GM15510 (cell line): ENCODE data around the gene EXOC1L.

Experiments used
- POLR2A ChIP-seq: IDR thresholded peaks from 3 replicates; pipeline ENCODE4 v1.6.1; 2011; ENCODE audit warnings: borderline replicate concordance; ENCODE audit not compliant: insufficient read length; ENCODE audit errors: extremely low read depth

The EXOC1L gene

DNA sequence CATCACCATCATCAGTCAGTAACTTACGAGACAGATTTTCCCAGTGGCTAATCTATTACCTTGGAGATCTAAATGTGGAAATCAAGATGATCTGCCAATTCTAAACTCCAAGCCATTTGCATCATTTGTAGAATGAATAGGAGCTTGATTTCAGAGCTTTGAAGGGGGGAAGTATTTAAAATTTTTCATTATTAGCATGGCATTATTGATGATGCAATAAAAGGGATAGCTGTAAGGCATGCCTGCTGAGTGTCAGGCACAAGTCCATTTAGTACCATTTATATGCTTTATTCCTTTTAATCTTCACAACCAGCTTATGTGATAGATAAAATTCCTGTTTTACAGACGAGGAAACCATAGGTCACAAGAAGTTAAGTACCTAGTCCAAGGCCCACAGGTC, 5.3 kb downstream of the EXOC1L start:
- TF ChIP-seq POLR2A = no peak

DNA sequence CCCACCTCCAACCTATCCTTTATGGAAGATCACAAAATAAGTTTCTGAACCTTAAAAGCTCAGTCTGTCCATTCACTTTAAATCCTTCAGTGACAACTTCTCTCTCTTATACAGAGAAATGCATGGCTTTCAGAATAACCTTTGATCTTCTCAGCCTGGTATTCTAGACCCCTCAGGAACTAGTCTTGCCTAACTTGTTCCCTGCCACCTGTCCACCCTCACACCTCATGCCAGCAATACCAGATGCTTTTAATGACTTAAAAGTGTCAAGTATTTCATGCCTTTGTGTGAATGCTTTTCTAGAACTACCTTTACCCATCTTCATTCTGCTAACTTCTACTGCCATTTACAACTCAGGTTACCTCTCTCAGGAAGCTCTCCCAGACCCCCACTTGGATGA, 7.4 kb downstream of the EXOC1L start:
- TF ChIP-seq POLR2A = no peak

DNA sequence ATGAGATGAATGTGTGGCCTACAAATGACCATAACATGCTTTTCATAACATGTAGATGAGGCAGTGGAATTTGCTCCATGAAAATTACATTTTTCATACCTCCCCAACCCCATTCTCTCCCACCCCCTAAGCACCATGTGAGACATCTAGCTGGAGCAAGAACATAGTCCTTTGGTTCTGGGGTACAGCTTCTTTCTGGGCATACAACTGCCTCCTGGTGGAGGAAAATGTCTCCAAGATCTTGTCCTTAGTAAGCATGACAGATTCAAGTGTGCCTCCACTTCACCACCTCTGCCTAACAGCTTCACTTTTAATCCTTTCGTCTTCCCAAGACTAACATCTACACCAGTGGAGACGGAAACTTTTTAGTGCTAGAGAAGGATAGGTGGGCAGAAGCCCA, 8.0 kb downstream of the EXOC1L start:
- TF ChIP-seq POLR2A = no peak

DNA sequence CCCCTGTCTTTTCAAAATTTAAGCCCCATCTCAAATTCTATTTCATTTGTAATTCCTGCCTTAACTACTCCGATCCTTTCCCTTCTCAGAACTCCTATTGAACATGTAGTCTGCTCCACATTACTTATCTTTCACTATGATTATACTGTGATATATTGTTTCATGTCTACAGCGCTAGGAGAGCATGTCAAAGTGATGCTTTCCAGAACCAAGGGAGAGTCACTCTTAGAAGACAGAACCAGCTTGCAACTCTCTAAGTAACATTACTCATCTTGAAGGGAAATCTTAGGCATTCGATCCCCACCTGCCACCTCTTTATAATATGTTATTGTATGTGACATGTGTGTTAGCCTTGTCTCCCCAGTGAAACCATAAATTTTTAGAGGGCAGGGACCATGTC, 10.5 kb downstream of the EXOC1L start:
- no peak for TF ChIP-seq POLR2A

DNA sequence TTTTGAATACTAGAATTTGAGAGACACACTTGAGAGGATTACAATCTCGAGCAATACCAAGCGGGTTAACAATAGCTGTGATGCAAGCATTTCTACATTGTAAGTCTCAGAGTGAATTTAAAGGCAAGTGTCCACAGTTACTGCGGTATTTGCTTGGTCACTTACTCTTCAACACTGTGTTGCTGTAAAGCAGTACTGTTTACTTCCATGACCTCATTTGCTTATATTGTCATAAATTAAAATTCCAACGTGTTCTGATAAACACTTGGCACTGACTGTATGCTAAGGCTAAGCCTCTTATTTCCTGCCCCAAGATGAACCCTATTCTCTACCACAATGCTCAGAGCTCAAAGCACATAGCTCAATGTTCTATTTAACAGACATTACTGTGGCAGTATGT, 11.1 kb downstream of the EXOC1L start:
- no peak for TF ChIP-seq POLR2A

DNA sequence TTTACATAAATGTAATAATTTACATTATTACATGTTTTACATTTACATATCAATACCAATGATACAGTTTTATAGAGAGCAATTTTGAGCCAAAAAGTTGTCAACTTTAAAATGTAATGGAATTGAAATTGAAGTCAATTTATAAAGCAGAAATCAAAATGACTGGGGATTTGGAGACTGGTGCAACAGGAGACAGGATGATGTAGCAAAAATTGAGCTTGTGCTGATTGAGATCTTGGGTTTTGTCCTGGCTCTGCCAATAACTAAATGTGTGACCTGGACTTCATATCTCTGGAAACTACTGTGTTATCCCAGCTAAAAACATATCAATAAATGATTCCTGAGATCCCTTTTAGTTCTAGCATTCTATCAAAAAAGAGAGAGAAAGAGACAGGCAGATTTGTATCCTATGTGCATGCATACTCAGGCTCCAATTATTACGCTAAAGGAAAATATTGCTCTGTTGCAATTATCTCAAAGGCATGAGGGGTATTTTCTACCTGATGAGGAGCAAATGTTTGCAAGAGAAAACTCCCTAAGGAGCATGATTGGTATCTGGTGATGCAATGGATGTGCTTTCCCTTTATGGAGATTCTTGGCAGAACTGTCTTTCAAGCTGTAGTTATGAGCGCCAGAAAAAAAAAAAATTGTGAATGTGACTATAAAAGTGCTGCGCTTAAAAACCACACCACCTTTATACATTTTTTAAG, 14.7 kb downstream of the EXOC1L start:
- no peak for TF ChIP-seq POLR2A

DNA sequence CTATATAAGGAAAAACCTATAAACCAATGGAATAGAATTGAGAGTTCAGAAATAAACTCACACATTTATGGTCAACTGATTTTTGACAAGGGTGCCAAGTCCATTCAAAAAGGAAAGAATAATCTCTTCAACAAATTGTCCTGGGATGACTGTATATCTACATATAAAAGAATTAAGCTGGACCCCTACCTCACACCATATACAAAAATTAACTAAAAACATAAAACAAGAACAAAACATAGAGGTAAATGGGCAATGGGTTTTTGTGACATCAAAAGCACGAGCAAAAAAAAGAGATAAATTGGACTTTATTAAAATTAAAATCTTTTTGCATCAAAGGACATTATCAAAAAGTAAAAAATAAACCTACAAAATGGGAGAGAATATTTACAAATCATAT, 18.3 kb downstream of the EXOC1L start:
- TF ChIP-seq POLR2A = no peak

DNA sequence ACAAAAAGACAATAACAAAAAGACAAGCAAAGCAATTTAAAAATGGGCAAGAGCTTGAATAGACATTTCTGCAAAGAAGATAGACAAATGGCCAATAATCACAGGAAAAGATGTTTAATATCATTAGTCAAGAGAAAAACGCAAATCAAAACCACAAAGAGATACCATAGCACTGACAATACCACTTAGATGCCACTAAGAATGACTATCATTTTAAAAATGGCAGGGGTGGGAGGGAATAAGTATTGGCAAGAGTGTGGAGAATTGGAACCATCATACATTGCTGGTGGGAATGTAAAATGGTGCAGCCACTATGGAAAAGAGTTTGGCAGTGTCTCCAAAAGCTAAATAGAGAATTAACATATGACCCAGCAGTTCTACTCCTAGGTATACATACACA, 18.8 kb downstream of the EXOC1L start:
- no peak for TF ChIP-seq POLR2A

DNA sequence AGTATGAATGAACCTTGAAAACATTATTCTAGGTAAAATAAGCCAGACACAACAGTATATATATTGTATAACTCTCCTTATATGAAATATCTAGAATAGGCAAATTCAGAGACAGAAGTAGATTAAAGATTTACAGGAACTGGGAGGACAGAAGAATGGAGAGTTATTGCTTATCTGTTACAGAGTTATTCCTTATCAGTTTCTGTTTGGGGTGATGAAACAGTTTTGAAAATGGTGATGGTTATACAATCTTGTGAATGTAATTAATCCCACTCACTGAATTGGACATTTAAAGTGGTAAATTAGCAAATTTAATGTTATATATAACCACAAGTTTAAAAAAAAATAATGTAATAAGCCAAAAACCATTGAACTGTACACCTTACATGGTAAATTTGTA, 19.4 kb downstream of the EXOC1L start:
- TF ChIP-seq POLR2A = no peak

DNA sequence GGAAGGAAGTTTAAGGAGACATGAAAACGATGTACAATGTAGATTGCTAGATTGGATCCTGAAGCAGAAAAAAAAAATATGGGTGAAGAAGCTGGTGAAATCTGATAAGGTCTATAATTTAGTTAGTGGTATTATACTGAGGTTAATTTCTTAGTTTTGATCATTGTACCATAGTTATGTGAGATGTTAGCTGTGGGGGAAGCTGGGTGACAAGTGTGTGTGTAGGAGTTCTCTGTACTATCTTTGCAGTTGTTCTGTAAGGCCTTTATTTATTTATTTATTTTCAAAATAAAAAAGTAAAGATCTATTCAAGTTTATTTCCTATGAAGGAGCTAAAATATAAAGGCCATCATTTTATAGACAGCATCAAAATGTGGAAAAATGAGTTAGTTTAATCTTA, 21.4 kb downstream of the EXOC1L start:
- no peak for TF ChIP-seq POLR2A

DNA sequence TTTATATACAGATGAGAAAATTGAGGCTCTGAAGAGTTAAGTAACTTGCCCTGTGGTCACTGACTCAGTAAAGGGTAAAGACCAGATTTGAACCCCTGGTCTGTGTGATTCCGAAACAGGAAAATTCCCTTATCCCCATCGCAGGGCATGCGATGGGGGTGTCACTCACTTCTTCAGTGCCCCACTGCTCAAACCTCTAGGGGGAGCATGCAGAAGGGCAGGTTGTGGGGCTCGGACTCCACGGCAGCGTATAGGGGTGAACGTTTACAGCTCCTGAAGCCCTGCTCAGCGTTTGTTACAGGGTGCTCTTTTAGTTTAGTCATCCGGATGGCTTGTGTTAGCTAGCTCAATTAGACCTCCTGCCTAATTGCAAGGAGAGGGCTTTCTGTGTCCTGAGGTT, 30.1 kb downstream of the EXOC1L start:
- TF ChIP-seq POLR2A = no peak

DNA sequence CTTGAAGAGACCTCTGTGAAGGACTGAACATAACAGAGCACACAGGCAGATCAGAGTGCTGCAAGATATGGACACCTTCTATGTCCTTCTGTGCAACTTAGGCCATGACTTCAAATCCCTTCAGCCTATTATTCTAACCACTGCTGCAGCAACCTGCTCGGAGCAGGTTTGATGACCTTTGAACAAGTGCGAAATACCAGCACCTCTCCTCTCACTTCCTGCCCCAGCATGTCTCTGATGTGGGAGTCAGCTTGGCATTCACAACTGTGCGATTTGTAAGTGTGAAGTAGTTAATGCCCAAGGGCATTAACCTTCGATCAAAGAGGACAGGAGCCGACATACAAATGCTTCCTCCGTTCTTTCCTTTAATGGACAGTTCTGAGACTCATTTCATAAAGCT, 32.3 kb downstream of the EXOC1L start:
- TF ChIP-seq POLR2A = no peak

DNA sequence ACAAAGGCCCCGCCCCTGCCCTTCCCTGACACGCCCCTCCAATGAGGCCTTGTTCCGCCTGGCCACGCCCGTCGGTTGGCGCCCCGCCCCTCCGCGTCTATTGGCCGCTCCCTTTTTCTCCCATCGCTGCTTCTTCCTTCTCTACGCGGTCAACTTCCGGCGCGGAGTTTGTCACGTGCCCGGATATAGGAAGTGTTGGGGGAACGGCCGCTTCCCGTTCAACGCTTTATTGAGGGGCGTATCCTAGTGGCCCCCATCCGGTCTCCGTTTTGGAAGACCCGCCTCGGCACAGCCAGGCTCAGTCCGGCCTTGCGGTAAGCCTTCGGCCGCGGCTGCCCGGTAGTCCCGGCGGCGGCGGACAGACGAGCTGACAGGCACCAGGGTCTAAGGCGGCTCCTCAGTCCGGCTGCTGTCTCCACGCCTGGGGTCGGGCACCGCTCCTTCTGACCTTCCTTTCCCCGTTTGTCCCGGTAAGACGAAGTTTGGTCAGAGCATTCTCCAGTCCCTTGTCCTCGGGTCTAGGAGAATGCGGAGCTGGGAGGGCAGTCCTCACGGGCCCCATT, 34.0 kb downstream of the EXOC1L start, which contains the start of gene EXOC1:
EXOC1 (plus strand) TSS at position 165 of the 563 bp plus-strand sequence. CDS start 4,676 bp downstream, outside the sequence.
- peak; percentile 81 for TF ChIP-seq POLR2A

DNA sequence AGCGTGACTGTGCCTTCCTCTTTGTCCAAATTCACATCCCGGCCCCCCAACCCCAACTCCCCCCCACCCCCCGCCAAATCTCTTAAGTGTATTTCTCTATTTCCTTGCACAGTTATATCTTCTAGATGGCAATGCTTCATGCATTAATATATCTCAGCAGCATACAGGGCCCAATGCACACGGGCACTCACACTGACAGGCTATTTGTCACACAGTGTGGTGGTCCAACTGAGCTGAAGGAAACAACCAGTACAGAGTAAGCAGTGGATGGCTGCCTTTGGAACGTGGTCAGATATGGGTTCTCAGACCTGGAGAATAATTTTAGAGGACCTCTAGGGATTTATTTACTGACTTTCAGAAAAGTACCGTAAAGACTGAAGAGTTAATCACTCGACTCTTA, 34.5 kb downstream of the EXOC1L start:
- TF ChIP-seq POLR2A = no peak

DNA sequence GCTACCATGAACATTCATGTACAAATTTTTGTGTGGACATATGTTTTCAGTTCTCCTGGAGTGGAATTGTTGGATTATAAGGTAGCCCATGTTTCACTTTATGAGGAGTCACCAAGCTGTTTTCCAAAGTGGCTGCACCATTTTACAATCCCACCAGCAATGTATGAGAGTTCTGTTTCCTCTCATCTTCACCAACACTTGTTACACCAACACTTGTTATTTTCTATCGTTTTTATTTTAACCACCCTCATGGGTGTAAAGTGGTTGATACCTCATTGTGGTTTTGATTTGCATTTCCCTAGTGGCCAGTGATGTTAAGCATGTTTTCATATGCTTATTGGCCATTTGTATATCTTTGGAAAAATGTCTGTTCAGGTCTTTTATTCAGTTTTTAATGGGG, 38.0 kb downstream of the EXOC1L start:
- TF ChIP-seq POLR2A = no peak

DNA sequence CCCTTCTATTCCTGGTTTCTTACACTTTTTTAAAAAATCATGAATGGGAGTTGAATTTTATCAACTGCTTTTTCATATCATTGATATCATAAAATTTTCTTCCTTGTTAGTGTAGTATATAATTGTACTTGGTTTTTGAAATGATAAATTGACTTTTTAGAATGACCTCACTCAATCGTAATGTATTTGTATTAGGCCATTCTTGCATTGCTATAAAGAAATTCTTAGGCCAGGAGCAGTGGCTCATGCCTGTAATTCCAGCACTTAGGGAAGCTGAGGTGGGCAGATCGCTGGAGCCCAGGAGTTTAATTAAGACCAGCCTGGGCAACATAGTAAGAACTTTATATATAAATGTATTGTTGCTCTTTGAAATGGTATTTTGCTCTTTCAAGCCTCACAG, 40.1 kb downstream of the EXOC1L start:
- TF ChIP-seq POLR2A = no peak
